Astrocyte of the spinal cord (primary cell): Measurements from ENCODE around the gene GNPTAB.

Experiments used
- DNase-seq: peaks from one replicate; pipeline ENCODE4 v3.0.0; 2011; ENCODE audit warnings: low read depth, low spot score
- H3K4me3 ChIP-seq: 2 replicates; pipeline ENCODE4 v1.5.1; 2011; ENCODE audit warnings: low read depth, mild to moderate bottlenecking, low read length, moderate library complexity
- CTCF ChIP-seq: IDR thresholded peaks from 2 replicates; pipeline ENCODE4 v1.5.1; 2012; ENCODE audit warnings: low read depth, mild to moderate bottlenecking, low read length, inconsistent platforms
- in situ Hi-C: cut with HindIII; loops from 2 replicates; pipeline ENCODE4 v1.10.0; 2017; ENCODE audit warnings: low sequenced_read_pairs

Gene GNPTAB

GRCh38 chr12:101806265-101806664, 24.5 kb downstream of the GNPTAB start:
- no peak overlapping the region for H3K4me3 ChIP-seq
- no peak for TF ChIP-seq CTCF
- in situ Hi-C loops = no loop called here

DNA sequence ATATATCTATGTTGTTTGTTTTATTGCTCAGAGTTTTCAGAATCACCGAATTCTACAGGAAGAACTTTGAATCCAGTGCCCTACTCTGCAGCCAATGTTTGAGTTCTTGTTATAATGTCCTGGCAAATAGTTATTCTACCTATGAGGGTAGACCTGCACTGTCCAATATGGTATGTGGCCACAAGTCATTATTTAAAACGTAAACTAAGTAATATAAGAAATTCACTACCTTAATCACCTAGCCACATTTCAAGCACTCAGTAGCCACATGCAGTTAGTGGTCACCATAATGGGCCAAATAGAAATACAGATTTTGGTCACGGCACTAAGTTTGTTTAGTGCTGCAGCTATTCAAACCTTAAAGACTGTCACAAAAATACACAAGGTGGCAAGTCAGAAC, 26.4 kb downstream of the GNPTAB start:
- in situ Hi-C loops = no loop called here
- H3K4me3 ChIP-seq = no peak overlapping the region
- no peak for TF ChIP-seq CTCF
- no peak for DNase-seq

More at GRCh38 chr12:101806265-101806664, 24.5 kb downstream of the GNPTAB start:
- DNase-seq = no peak

DNA sequence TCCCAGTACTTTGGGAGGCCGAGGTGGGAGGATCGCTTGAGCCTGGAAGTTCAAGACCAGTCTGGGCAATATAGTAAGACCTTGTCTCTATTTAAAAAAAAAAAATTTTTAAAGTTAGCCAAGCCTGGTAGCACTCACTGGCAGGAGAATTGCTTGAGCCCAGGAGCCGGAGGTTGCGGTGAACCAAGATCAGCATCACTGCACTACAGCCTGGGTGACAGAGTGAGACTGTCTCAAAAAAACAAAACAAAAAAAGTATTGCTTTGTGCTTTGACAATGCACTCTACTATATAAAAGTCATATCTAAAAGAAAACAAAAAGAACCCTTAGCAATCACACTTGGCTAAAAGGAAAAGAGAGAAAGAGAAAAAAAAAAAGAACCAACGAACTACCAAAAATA, 26.8 kb downstream of the GNPTAB start:
- DNase-seq = no peak
- no peak for TF ChIP-seq CTCF
- no peak overlapping the region for H3K4me3 ChIP-seq
- in situ Hi-C loops = no loop called here

DNA sequence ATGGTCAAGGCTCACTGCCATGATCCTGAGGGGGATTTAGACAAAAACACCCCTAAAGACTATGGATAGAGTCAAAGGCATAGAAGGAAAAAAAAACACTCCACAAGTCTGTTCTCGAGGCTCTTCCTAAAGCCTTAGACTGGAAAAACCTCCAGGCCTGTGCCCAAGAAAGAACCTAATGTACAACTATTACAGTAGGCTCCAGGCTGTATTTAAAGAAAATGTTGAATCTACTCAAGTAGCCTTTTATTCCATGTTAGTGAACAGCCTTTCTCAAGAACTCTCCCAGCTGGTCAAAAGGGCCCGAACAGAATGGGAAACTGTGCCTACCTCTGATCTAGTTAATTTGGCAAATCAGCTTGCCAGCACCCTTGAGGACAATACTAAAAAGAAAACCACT, 28.3 kb downstream of the GNPTAB start:
- H3K4me3 ChIP-seq = no peak overlapping the region
- DNase-seq = no peak
- no peak for TF ChIP-seq CTCF
- in situ Hi-C loops = no loop called here

GRCh38 chr12:101799774-101800173, 31.0 kb downstream of the GNPTAB start:
- DNase-seq = no peak
- no peak for TF ChIP-seq CTCF
- H3K4me3 ChIP-seq = no peak overlapping the region
- in situ Hi-C loops = no loop called here

- no peak overlapping the region for H3K4me3 ChIP-seq
- in situ Hi-C loops = no loop called here
- no peak for DNase-seq
- no peak for TF ChIP-seq CTCF
Measured at GRCh38 chr12:101795786-101796185, 35.0 kb downstream of the GNPTAB start.

GRCh38 chr12:101795013-101795412, 35.7 kb downstream of the GNPTAB start:
- in situ Hi-C loops = no loop called here
- DNase-seq = no peak
- H3K4me3 ChIP-seq = no peak overlapping the region
- TF ChIP-seq CTCF = no peak
